H9 (cell line): ENCODE data around the gene APOL2. TPM values are rescaled to one million over a fixed set of nuclear protein-coding genes. Genes with fewer than 3 reads are reported as not detected.
"Not testable (repeated sequence)": the region's sequence is repeated elsewhere in the genome, so short reads cannot be mapped to it uniquely, and the experiment has no call there.

Source experiments
- DNase-seq: peaks from one replicate; pipeline ENCODE4 v3.0.0-alpha.2; 2017
- H2AFZ ChIP-seq: one replicate; pipeline ENCODE4 v1.6.1; 2013; ENCODE audit warnings: mild to moderate bottlenecking, low read length, control low read depth, moderate library complexity
- H2AK5ac ChIP-seq: 2 replicates; pipeline ENCODE4 v1.6.1; 2013; ENCODE audit warnings: low read length, control low read depth, mixed read lengths; ENCODE audit not compliant: insufficient read length
- H2BK120ac ChIP-seq: one replicate; pipeline ENCODE4 v1.6.1; 2013; ENCODE audit warnings: low read depth, mild to moderate bottlenecking, low read length, control low read depth, inconsistent platforms; ENCODE audit not compliant: poor library complexity, severe bottlenecking
- H2BK12ac ChIP-seq: 2 replicates; pipeline ENCODE4 v1.6.1; 2013; ENCODE audit warnings: low read length, control low read depth, mixed read lengths, low read depth; ENCODE audit not compliant: insufficient read length
- H2BK15ac ChIP-seq: 2 replicates; pipeline ENCODE4 v1.6.1; 2013; ENCODE audit warnings: low read depth, low read length, control low read depth
- H2BK20ac ChIP-seq: one replicate; pipeline ENCODE4 v1.6.1; 2013; ENCODE audit warnings: low read depth, mild to moderate bottlenecking, low read length, control low read depth, inconsistent platforms; ENCODE audit not compliant: poor library complexity, severe bottlenecking
- H2BK5ac ChIP-seq: 2 replicates; pipeline ENCODE4 v1.6.1; 2013; ENCODE audit warnings: low read length, control low read depth, mixed read lengths; ENCODE audit not compliant: insufficient read length
- H3K14ac ChIP-seq: 2 replicates; pipeline ENCODE4 v1.6.1; 2013; ENCODE audit warnings: low read length, control low read depth; ENCODE audit not compliant: insufficient read depth
- H3K18ac ChIP-seq: 2 replicates; pipeline ENCODE4 v1.6.1; 2013; ENCODE audit warnings: low read depth, mild to moderate bottlenecking, mixed read lengths, low read length, control low read depth; ENCODE audit not compliant: insufficient read length
- H3K23ac ChIP-seq: 2 replicates; pipeline ENCODE4 v1.6.1; 2013; ENCODE audit warnings: low read length, control low read depth, mixed read lengths, low read depth; ENCODE audit not compliant: insufficient read length
- H3K23me2 ChIP-seq: 2 replicates; pipeline ENCODE4 v1.6.1; 2013; ENCODE audit warnings: low read depth, mild to moderate bottlenecking, mixed read lengths, low read length, control low read depth; ENCODE audit not compliant: insufficient read length, poor library complexity, severe bottlenecking
- H3K27ac ChIP-seq: 2 replicates; pipeline ENCODE4 v1.5.1; 2013; ENCODE audit warnings: low read length, control low read depth, mixed read lengths, low read depth; ENCODE audit not compliant: insufficient read length
- H3K27me3 ChIP-seq: 2 replicates; pipeline ENCODE4 v1.6.1; 2013; ENCODE audit warnings: low read length, control low read depth, inconsistent platforms; ENCODE audit not compliant: insufficient read depth
- H3K4ac ChIP-seq: 2 replicates; pipeline ENCODE4 v1.6.1; 2013; ENCODE audit warnings: low read depth, mild to moderate bottlenecking, control low read depth, inconsistent platforms, low read length, moderate library complexity
- H3K4me1 ChIP-seq: 2 replicates; pipeline ENCODE4 v1.6.1; 2013; ENCODE audit warnings: low read length, control low read depth, inconsistent platforms; ENCODE audit not compliant: insufficient read depth
- H3K4me2 ChIP-seq: 2 replicates; pipeline ENCODE4 v1.6.1; 2013; ENCODE audit warnings: low read length, control low read depth, mixed read lengths; ENCODE audit not compliant: insufficient read length, insufficient read depth
- H3K56ac ChIP-seq: 2 replicates; pipeline ENCODE4 v1.6.1; 2013; ENCODE audit warnings: low read depth, mild to moderate bottlenecking, mixed read lengths, low read length, control low read depth; ENCODE audit not compliant: insufficient read length
- H3K79me1 ChIP-seq: 2 replicates; pipeline ENCODE4 v1.6.1; 2013; ENCODE audit warnings: low read depth, mild to moderate bottlenecking, moderate library complexity, low read length, control low read depth, inconsistent platforms; ENCODE audit not compliant: insufficient read depth, poor library complexity, severe bottlenecking
- H3K79me2 ChIP-seq: 2 replicates; pipeline ENCODE4 v1.6.1; 2013; ENCODE audit warnings: low read length, control low read depth, inconsistent platforms; ENCODE audit not compliant: insufficient read depth
- H3K9ac ChIP-seq: 2 replicates; pipeline ENCODE4 v1.6.1; 2013; ENCODE audit warnings: low read length, control low read depth, mixed read lengths; ENCODE audit not compliant: insufficient read length; ENCODE audit errors: extremely low read depth
- H3K9me3 ChIP-seq: one replicate; pipeline ENCODE4 v1.6.1; 2013; ENCODE audit warnings: low read depth, low read length, inconsistent platforms; ENCODE audit not compliant: control insufficient read depth
- H3T11ph ChIP-seq: one replicate; pipeline ENCODE4 v1.6.1; 2013; ENCODE audit warnings: mild to moderate bottlenecking, low read length, control low read depth, inconsistent platforms
- H4K20me1 ChIP-seq: one replicate; pipeline ENCODE4 v1.6.1; 2013; ENCODE audit not compliant: control insufficient read depth, insufficient read length, insufficient read depth
- H4K5ac ChIP-seq: 2 replicates; pipeline ENCODE4 v1.6.1; 2013; ENCODE audit warnings: low read depth, mild to moderate bottlenecking, mixed read lengths, low read length, control low read depth; ENCODE audit not compliant: insufficient read length
- H4K8ac ChIP-seq: replicated peaks from 2 replicates; pipeline ENCODE4 v1.6.1; 2013; ENCODE audit warnings: low read length, control low read depth, mixed read lengths, low read depth; ENCODE audit not compliant: insufficient read length
- H4K91ac ChIP-seq: 2 replicates; pipeline ENCODE4 v1.6.1; 2013; ENCODE audit warnings: low read depth, mild to moderate bottlenecking, moderate library complexity, mixed read lengths, low read length, control low read depth; ENCODE audit not compliant: insufficient read length
- H3K27ac Mint-ChIP-seq, 3 experiments: 2 replicates in 2 of 3; 3 replicates in 1 of 3; pipeline ENCODE4 v1.8.0; 2020 to 2021; ENCODE audit warnings: mixed read lengths in 3 of 3, mild to moderate bottlenecking in 1 of 3, moderate library complexity in 1 of 3
- H3K27me3 Mint-ChIP-seq: 2 replicates; pipeline ENCODE4 v1.8.0; 2021; ENCODE audit warnings: low read depth, mild to moderate bottlenecking, moderate library complexity, mixed read lengths
- H3K36me3 Mint-ChIP-seq, 3 experiments: 2 replicates in 2 of 3; 3 replicates in 1 of 3; pipeline ENCODE4 v1.8.0; 2020 to 2021; ENCODE audit warnings: low read depth in 3 of 3, mixed read lengths in 3 of 3; ENCODE audit not compliant: insufficient read depth in 1 of 3
- H3K4me1 Mint-ChIP-seq, 2 experiments: 2 replicates each; pipeline ENCODE4 v1.8.0; 2020; ENCODE audit warnings: mixed read lengths in 2 of 2
- H3K4me3 Mint-ChIP-seq, 2 experiments: 2 replicates in 1 of 2; 3 replicates in 1 of 2; pipeline ENCODE4 v1.8.0; 2020 to 2021; ENCODE audit warnings: mild to moderate bottlenecking in 2 of 2, mixed read lengths in 2 of 2, moderate library complexity in 1 of 2
- H3K9me3 Mint-ChIP-seq, 2 experiments: 2 replicates in 1 of 2; 3 replicates in 1 of 2; pipeline ENCODE4 v1.8.0; 2020; ENCODE audit warnings: mild to moderate bottlenecking in 2 of 2, mixed read lengths in 2 of 2, moderate library complexity in 1 of 2
- CTCF ChIP-seq: fragments of 200-600 bp; sonication (generic); conservative IDR thresholded peaks from 3 replicates; pipeline ENCODE4 v1.8.0; 2021; ENCODE audit warnings: antibody characterized with exemption, mild to moderate bottlenecking
- WGBS: extraction: QIAGEN DNeasy Blood & Tissue Kit; methylation state at CpG from one replicate; pipeline ENCODE4 v1.1.7; 2013; ENCODE audit warnings: missing lambda C conversion rate, low lambda C conversion rate, mixed read lengths; ENCODE audit not compliant: insufficient read length; ENCODE audit errors: extremely low coverage; 5-methylcytosine and 5-hydroxymethylcytosine counted together
- total RNA-seq: library from RNA; stranded (reverse); gene quantifications from 2 replicates; pipeline ENCODE4 v1.2.1, GENCODE V29; 2021

The APOL2 gene
- total RNA-seq, 1 experiment from 2014 or later = 15.6 TPM

GRCh38 chr22:36206255-36206654, 33.1 kb downstream of the APOL2 start:
- no peak overlapping the region for H2BK20ac ChIP-seq
- H2BK15ac ChIP-seq = no peak overlapping the region
- no peaks in the 10 kb centered on the region for H3K79me2 ChIP-seq
- no peaks in the 10 kb centered on the region for H3K9me3 ChIP-seq
- no peak overlapping the region for H3K23ac ChIP-seq
- WGBS = no CpG with 5 or more reads among the region's 1 CpG
- H4K8ac ChIP-seq = no peak overlapping the region
- no peaks in the 10 kb centered on the region for H4K20me1 ChIP-seq
- H3K27ac Mint-ChIP-seq = no peak overlapping the region
- no peak overlapping the region for H4K5ac ChIP-seq
- H3K4me2 ChIP-seq = no peak overlapping the region
- peaks cover 11% of the 10 kb centered on the region for H3K27me3 Mint-ChIP-seq
- H2BK5ac ChIP-seq = no peak overlapping the region
- no peak overlapping the region for H3K56ac ChIP-seq
- H3K9ac ChIP-seq = no peak overlapping the region
- TF ChIP-seq CTCF = no peak
- H4K91ac ChIP-seq = no peak overlapping the region
- no peak overlapping the region for H3K4me3 Mint-ChIP-seq
- H3K14ac ChIP-seq = no peak overlapping the region
- no peaks in the 10 kb centered on the region; a peak in 2 of 7 replicates for H3K36me3 Mint-ChIP-seq
- no peaks in the 10 kb centered on the region for H3K79me1 ChIP-seq
- H2AFZ ChIP-seq = no peak overlapping the region
- DNase-seq = no peak
- H2BK120ac ChIP-seq = no peak overlapping the region
- no peak overlapping the region for H2BK12ac ChIP-seq
- H2AK5ac ChIP-seq = no peak overlapping the region
- no peaks in the 10 kb centered on the region for H3K23me2 ChIP-seq
- H3K27me3 ChIP-seq = no peaks in the 10 kb centered on the region
- peaks cover 9 to 24% of the 10 kb centered on the region in 2 experiments for H3K9me3 Mint-ChIP-seq
- no peak overlapping the region for H3K18ac ChIP-seq
- H3T11ph ChIP-seq = no peak overlapping the region
- H3K27ac ChIP-seq = no peak overlapping the region
- H3K4ac ChIP-seq = no peak overlapping the region
- peaks cover 20 to 28% of the 10 kb centered on the region in 2 experiments for H3K4me1 Mint-ChIP-seq
- H3K4me1 ChIP-seq = no peaks in the 10 kb centered on the region

GRCh38 chr22:36205573-36205972, 33.8 kb downstream of the APOL2 start:
- not testable (repeated sequence) for H3K23me2 ChIP-seq, H4K20me1 ChIP-seq, H3K23ac ChIP-seq, H3K27ac Mint-ChIP-seq, H3K4me2 ChIP-seq, H3T11ph ChIP-seq, H3K79me2 ChIP-seq, H3K79me1 ChIP-seq, H2AFZ ChIP-seq, H2BK20ac ChIP-seq, H4K5ac ChIP-seq, H3K4me3 Mint-ChIP-seq, H3K18ac ChIP-seq, H3K36me3 Mint-ChIP-seq, H2BK5ac ChIP-seq, H2BK15ac ChIP-seq, H3K27ac ChIP-seq, H3K4ac ChIP-seq, H2BK12ac ChIP-seq, H3K27me3 ChIP-seq, H3K56ac ChIP-seq, DNase-seq, H2AK5ac ChIP-seq, H4K8ac ChIP-seq, H3K14ac ChIP-seq, H4K91ac ChIP-seq, H3K9me3 ChIP-seq, H3K4me1 ChIP-seq, H2BK120ac ChIP-seq, H3K9ac ChIP-seq
- peaks cover 9 to 18% of the 10 kb centered on the region in 2 experiments for H3K9me3 Mint-ChIP-seq
- no CpG with 5 or more reads among the region's 5 CpGs for WGBS
- peaks cover 11% of the 10 kb centered on the region for H3K27me3 Mint-ChIP-seq
- H3K4me1 Mint-ChIP-seq = peaks cover 18 to 32% of the 10 kb centered on the region in 2 experiments
